Measurements from ENCODE around the gene ZNF277. TPM values are rescaled to one million over a fixed set of nuclear protein-coding genes. Genes with fewer than 3 reads are reported as not detected.
"Not testable (repeated sequence)": the region's sequence is repeated elsewhere in the genome, so short reads cannot be mapped to it uniquely, and the experiment has no call there.

Gene ZNF277
- total RNA-seq, 1 experiment from 2014 or later: 30.9 TPM

DNA sequence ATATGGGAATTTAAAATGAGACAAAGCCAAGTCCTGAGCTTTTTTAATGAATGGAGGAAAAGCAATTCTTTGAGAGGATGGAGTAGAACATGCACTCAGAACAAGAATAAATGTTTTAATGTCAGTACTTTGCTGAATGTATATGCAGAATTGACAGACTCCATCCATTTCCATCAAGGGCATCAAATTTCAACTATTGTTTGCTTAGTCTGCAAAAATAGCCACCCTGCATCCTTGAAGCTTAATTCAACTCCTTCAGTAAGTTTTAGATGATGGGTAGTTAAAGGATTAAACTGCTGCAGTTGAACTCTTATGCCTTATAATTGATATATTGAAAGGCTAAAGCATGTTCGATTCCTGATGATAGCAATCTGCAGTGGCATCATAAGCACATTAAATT, 144.1 kb downstream of the ZNF277 start:
- DNase-seq (ENCODE audit: low spot score): no peak

DNA sequence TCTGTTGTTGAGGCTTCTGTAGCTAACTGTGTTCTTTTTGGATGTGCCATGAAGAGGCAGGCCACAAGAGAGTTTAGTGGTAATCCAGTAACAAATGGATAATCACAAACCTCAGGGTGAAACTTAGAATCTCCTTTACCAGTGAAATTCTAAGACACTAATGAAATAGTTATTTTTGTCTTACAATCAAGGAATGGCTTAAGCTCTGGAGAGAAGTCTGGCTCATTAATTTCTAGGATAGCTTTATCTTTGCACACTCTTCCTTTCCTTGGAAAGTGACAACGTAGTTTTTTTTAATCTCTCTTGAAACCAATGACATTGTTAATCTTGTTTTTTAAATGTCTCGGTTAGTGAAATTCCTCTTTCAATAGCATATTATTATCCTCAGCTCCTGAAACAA, 150.1 kb downstream of the ZNF277 start:
- no peak for DNase-seq (ENCODE audit: low spot score)

DNA sequence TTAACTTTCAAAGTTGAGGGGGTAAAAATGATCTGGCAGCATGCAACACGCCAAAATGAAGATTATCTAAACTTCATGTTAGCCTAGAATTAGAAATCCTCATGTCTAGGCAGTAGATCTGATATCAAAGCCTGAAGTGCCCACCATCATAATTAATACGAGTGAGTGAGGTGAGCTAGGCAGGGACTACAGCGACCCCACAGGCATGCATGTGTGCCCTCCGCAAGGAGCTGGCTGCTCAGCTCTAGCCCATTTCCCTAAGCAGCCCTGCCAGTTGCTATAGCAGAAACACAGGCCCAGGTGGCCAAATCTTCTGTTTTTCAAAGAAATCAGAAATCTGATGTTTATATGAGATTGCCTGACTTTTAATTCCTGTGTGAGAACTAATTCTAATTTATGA, 150.6 kb downstream of the ZNF277 start:
- DNase-seq (ENCODE audit: low spot score): no peak

DNA sequence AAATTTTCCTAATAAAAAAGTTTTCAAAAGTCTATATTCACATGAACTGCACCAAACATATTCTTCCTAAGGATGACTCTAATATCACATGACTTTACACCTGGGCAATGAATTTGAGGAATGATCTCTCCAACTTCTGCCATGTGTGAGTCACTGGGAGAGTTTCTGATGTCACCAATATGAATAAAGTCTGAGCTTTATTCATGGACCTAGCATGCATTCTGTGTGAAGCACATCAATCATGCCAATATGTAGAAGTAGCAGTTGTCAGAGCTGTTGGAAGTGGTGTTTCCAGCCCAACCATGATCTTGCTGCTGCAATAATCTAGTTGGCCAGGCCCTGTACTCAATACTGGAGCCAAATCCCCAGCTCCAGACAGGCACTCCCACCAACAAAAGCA, 152.0 kb downstream of the ZNF277 start:
- no peak for DNase-seq (ENCODE audit: low spot score)

DNA sequence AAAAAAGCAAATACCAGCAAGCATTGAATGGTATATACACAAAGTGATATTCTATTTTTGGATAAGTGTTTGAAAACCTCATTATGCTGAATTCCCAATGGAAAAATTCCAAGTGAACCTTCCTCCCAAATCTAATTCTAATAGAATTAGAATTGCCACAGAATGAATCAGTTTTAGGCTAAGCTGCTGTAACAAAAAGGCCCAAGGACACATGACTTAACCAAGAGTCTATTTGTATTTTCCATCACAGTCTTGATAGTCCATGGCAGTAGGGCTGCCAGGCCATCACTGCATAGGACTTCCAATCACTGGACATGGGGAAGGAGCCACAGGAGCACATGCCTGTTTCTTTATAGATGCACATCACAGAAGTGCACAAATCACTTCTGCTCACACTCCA, 152.6 kb downstream of the ZNF277 start:
- no peak for DNase-seq (ENCODE audit: low spot score)

DNA sequence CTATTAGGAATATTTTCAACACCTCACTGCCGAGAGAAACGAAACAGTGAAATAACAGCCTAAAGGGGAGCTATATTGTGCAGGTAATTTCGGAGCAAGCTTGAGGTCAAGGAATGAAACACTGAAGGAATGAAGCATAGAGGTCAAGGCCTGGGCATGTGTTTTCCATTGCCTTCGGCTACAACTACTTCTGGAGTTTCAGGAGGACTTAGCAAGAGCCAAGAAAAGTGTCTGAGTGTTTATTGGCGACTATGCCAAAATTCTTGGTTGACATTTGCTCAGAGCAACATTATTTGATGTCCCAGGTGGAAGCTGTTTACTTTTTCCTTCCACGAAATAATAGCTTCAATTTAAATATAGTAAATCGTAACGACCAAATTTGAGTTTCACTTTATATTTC, 154.2 kb downstream of the ZNF277 start:
- no peak for DNase-seq (ENCODE audit: low spot score)

DNA sequence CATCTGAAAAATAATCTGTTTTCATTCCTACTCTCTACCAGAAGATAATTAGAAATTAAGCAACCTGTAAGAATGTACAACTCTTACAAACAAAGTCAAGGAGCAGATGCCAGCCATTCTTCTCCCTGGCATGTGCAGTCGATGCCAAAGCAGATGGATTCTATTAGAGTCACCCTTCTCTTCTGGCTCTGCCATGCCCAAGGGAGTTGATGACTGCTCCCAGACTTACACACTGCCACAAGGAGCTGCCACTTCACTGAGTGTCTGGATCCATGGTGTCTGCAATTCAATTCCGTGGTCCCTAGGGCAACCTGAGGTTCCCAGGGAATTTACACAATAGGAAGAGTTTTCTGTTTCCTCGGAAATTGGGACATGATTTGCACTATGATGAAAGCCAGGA, 154.7 kb downstream of the ZNF277 start:
- DNase-seq (ENCODE audit: low spot score): no peak

DNA sequence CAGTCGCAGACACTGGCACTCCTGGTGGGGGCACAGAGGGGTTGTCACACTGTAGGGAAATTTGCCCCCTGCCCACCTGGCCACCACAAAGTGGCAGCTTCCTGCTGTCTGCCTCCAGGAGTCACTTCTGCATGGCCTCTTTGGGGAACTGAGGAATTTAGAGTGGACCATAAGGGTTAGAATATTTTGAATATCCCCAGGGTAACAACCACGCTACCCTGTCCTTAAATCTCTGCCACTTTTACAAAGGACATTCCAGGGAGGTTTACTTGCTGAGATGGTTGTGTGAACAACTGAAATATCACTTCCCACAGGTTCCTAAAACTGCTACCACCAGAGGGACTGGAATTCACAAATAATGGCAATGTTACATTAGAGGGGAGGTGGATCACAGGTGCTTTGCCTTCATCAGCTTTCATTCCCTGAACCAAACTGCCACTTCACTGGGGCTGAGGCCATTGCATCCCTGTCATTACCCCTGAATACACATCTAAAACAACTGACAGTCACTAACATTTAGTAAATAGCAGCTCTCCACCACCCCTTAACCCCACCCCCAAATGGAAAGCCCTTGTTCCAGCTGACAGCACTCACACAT, 155.7 kb downstream of the ZNF277 start:
- DNase-seq (ENCODE audit: low spot score): no peak

DNA sequence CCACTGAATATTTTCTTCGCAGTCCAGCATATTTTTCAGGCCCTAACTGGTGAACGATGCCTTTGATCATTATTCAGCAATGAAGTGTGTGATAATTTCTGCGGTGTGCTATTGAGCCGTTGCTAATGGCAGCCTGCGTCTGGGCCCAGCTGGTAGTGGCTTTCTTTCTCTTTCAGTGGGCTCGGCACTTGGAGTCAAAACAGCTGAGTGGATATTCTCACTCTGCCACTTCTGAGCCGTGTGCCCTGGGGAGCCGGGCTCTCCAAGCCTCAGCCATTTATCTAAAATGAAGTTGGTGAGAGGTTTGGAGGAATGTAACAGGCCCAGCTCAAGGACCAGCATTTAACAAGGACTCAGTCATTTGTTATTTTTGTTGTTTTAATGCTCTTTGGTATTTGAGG, 156.2 kb downstream of the ZNF277 start:
- no peak for DNase-seq (ENCODE audit: low spot score)

DNA sequence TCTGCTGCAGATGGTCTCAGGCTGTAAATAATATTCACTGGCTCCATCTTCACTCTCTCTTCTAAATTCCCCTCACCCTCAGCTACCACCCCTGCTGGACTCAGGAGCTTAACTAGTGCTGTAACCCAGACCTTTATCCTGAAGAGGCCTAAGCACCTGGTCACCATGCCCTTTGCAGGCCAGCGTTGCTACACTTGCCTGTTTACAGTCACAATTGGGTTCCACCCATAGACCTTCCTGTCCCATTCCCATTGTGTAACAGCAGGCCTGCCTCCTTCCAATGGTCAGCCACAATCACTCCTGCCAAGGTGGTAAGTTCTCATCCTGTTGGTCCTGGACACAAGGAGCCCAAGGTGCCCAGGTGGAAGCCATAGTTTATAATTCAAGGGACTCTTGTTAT, 157.9 kb downstream of the ZNF277 start:
- no peak for DNase-seq (ENCODE audit: low spot score)

DNA sequence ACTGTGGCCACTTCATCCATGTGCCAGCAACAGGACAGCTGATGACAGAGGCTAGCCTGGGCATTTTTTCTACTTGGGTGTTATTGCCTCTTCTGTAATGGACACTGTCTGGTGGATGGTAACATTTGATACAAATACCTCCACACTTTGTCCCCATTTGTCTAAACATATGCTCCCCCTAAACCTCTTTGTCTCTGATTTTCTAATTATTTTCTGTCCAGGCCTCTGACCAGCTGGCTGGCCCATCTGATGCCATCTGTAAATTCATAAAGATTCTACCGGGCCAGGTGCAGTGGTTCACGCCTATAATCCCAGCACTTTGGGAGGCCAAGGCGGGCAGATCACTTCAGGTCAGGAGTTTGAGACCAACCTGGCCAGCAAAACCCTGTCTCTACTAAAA, 159.1 kb downstream of the ZNF277 start:
- no peak for DNase-seq (ENCODE audit: low spot score)

DNA sequence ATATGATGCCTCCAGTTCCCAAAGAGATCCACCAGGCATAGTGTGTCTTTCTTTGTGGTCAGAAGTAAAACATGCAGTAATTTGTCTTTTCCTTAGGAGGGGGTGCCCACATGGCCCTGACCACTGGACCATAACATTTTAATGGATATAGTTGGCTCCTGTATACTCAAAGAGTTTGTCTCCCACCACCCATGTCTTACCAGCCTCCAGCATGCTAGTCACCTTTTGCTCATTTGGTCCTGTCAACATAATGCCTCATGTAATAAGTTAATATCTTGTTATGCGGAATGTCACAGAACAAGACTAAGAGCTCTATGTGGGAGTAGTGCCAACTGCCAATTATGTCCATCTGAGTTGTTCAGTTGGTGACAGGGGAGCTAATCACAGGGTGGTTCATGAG, 160.4 kb downstream of the ZNF277 start:
- DNase-seq (ENCODE audit: low spot score): no peak

DNA sequence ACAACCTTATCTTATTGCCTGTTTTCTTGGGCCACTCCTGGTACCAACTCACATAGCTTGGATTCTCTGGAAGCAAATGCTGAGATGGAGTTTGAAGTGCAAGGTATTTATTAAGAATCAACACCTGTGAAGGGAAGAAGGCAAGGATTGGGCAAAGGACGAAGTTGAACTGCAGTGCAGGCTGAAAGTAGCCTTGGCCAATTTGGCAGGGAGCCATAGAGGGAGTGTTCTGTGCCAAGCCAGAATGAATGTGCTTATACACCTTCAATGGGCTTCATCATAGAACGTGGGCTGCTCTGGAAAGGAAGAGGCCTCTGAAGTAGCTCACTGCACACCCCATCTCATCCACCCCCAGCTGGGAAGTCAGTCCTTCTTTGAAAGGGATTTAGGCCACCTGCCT, 163.9 kb downstream of the ZNF277 start:
- DNase-seq (ENCODE audit: low spot score): no peak

DNA sequence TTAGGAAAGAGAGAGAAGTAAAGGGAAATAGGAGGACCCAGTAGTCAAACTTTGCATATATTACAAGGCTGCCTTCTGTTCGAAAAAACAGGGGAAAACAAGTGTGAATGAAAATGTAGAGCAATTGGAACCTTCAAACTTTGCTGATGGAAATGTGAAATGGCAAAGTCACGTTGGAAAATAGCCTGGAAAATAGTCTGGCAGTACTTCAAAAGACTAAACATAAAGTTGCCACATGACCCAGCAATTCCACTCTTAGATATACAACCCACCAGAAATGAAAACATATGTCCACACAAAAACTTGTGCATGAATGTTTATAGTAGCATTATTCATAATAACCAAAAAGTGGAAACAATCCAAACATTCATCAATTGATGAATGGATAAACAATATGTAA, 165.2 kb downstream of the ZNF277 start:
- DNase-seq (ENCODE audit: low spot score): no peak

DNA sequence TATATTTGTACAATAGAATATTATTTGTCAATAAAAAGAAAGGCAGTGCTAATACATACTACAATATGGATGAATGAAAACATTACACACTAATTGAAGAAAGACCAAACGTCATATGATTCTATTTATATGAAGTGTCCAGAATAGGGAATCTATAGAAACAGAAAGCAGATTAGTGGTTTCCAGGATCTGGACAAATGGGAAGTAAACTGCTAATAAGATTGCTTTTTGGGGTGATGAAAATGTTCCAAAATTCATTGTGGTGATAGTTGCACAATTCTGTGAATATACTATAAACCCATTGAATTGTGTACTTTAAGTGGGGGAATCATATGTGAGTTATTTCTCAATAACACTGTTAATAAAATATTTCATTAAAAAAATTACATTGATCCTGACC, 165.6 kb downstream of the ZNF277 start:
- DNase-seq (ENCODE audit: low spot score): no peak

DNA sequence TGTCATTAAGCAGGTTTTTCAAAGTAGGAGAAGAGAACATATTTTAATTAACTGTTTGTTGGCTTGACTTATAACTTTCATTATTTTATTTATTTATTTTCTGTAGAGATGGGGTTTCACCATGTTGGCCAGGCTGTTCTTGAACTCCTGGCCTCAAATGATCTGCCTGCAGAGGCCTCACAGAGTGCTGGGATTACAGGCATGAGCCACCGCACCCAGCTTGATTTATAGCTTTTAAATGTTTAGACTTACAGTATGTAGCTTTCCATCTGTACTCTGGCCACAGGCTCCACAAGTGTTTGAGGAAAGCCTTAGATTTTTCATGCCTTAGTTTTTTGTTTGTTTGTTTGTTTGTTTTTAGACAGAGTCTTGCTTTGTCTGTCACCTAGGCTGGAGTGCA, 171.1 kb downstream of the ZNF277 start:
- DNase-seq (ENCODE audit: low spot score): no peak

DNA sequence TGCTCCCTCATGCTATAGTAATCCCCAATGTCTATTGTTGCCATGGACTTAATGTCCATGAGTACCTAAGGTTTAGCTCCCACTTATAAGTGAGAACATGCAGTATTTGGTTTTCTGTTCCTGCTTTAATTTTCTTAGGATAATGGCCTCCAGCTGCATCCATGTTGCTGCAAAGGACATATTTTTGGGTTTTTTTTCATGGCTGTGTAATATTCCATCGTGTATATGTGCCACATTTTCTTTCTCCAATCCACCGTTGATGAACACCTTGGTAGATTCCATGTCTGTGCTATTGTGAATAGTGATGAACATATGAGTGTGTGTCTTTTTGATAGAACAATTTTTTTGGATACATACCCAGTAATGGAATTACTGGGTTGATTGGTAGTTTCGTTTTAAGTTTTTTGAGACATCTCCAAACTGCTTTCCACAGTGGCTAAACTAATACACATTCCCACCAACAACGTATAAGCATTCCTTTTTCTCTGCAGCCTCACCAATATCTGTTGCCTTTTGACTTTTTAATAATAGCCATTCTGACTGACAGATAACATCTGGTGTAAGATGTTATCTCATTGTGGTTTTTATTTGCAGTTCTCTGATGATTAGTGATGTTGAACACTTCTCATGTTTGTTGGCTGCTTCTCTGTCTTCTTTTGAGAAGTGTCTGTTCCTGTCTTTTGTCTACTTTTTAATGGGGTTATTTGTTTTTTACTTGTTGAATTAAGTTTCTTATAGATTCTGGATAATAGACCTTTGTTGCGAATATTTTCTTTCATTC, 175.0 kb downstream of the ZNF277 start:
- no peak for DNase-seq (ENCODE audit: low spot score)

DNA sequence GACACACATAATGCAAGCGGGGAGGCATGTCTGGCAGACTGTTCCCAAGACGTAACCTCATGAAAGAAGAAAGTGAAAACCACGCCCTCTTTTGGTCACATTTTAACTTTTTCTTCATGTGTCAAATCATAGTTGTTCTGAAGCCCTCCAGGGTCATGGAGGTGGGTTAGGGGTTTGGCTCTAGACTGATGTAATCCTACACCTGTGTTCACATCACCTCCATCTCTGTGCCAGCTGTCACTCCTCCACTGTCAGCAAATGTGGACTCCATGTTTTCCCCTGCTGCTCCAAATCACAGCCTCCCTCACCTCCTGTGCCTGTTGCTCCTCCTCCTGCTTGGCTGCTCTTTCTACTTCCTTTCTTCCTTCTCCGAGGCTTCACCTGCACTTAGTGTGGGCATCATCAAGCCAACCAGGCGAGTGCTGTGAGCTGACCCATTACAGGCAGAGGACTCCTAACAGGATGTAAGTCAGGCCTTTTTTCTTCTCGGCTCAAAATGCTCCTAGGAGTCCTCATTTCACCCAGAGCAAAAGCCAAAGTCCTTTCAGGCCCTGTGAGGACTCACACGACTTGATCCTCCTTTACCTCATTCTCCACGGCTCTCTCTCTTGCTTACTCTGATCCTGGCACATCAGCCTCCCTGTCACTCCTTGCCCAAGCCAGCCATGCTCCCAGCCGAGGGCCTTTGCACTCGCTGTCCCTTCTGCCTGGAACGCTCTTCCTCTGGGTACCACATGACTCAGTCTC, 177.3 kb downstream of the ZNF277 start:
- DNase-seq (ENCODE audit: low spot score): no peak

DNA sequence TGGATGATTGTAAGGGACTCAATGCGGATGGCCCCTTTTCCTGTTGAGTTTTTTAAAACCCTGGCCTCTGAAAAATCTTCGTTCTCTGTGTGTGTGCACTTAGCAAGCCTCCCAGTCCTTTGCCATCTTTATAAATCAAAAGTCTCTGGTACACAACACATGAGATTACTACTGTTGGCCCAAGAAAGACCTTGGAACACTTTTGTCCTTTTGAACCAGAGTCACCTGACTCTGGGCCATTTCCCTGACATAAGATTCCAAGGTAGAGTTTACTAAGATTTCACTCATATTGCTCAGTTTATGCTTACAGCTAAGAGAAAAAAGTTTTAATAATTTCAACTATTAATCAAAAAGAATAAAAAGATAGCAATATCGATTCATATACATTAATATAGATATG, 179.0 kb downstream of the ZNF277 start:
- DNase-seq (ENCODE audit: low spot score): no peak

DNA sequence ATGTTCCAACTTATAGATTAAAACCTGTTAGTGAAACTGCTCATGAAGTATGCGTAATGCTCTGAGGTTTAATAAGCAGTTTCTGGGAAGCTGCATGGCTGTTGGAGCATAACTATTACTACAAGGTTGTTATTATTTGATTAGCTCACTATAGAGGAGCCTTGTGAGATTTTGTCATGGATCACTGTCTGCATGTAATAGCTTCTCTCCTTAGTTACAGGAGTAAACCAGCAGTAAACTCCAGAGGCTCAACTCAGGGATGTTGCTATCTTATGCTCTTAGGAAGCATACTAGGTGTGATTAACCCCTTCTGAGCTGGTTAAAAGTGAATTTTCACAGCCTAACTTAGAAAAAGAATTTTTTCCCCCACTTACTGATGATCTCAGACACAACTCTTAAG, 180.1 kb downstream of the ZNF277 start:
- DNase-seq (ENCODE audit: low spot score): no peak

DNA sequence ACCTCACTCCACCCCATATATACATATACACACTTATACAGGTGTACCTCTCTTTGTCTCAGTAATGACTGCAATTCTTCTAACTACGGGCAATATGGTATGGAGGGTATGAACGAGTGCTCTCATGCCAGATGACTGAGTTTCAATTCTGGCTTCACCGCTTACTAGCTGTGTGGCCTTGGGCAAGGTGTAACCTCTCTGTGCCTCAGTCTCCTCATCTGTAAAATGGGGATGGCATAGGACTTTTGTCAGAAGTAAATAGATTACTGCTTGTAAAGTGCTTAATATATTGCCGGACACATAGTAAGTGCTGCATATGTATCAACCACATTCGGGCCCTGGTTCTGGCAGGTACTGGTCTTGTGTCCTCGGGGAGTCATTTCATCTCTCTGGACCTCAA, 183.7 kb downstream of the ZNF277 start:
- DNase-seq (ENCODE audit: low spot score): no peak

DNA sequence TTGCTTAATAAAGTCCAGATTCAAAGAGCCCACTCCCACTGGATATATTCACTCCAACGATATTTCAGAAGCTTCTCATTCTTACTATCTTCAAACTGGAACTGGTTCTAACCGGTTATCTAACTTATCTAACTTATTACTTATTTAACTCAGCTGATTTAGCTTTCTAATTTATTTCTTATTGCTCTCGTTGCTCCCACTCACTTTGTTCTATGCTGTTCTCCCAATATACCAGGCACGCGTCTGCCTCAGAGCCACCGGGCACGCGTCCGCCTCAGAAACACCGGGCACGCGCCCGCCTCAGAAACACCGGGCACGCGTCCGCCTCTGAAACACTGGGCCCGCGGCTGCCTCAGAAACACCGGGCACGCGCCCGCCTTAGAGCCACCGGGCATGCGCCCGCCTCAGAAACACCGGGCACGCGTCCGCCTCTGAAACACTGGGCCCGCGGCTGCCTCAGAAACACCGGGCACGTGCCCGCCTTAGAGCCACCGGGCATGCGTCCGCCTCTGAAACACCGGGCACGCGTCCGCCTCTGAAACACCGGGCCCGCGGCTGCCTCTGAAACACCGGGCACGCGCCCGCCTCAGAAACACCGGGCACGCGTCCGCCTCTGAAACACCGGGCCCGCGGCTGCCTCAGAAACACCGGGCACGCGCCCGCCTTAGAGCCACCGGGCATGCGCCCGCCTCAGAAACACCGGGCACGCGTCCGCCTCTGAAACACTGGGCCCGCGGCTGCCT, 184.8 kb downstream of the ZNF277 start:
- DNase-seq (ENCODE audit: low spot score): not testable (repeated sequence)

Measured in A172 (cell line).